GM18867 (cell line): ENCODE measurements around the gene DGUOK.

Experiments used
- ATAC-seq: cut with Tn5 transposase; IDR thresholded peaks from one replicate; pipeline ENCODE4 v1.9.1; 2021; ENCODE audit warnings: mild to moderate bottlenecking, moderate library complexity; ENCODE audit not compliant: unreplicated experiment

DGUOK gene

GRCh38 chr2:73976803-73977202, 50.1 kb downstream of the DGUOK start:
- ATAC-seq = no peak

- ATAC-seq = no peak
Measured at GRCh38 chr2:73977466-73977865, 50.8 kb downstream of the DGUOK start.

- ATAC-seq = no peak
Measured at GRCh38 chr2:73979021-73979420, 52.3 kb downstream of the DGUOK start.

- no peak for ATAC-seq
Measured at GRCh38 chr2:73979686-73980085, 53.0 kb downstream of the DGUOK start.

- no peak for ATAC-seq
Measured at GRCh38 chr2:73980566-73980965, 53.9 kb downstream of the DGUOK start.

- ATAC-seq = peak; percentile 38
Measured at GRCh38 chr2:73981081-73982001, 54.7 kb downstream of the DGUOK start.

- no peak for ATAC-seq
Measured at GRCh38 chr2:73982140-73982617, 55.5 kb downstream of the DGUOK start.

- ATAC-seq = no peak
Measured at GRCh38 chr2:73983322-73984202, 56.9 kb downstream of the DGUOK start.

- peak; percentile 50 for ATAC-seq
Measured at GRCh38 chr2:73984203-73984921, 57.7 kb downstream of the DGUOK start, which contains the start of gene TET3. Gene TET3, plus strand, starts transcription at chr2:73984910. Its CDS starts 1,494 bp downstream, at chr2:73986404.

GRCh38 chr2:73984922-73985307, 58.2 kb downstream of the DGUOK start:
- ATAC-seq = peak; percentile 18

- peak; percentile 19 for ATAC-seq
Measured at GRCh38 chr2:73985308-73986084, 58.8 kb downstream of the DGUOK start.

GRCh38 chr2:73986085-73986681, 59.5 kb downstream of the DGUOK start:
- no peak for ATAC-seq

- ATAC-seq = no peak
Measured at GRCh38 chr2:73987109-73987947, 60.6 kb downstream of the DGUOK start.

GRCh38 chr2:73987948-73988700, 61.4 kb downstream of the DGUOK start:
- no peak for ATAC-seq

- ATAC-seq = no peak
Measured at GRCh38 chr2:73989972-73990371, 63.3 kb downstream of the DGUOK start.

GRCh38 chr2:73990531-73990930, 63.9 kb downstream of the DGUOK start:
- ATAC-seq = no peak

- no peak for ATAC-seq
Measured at GRCh38 chr2:73992036-73992435, 65.4 kb downstream of the DGUOK start.

GRCh38 chr2:73993376-73993775, 66.7 kb downstream of the DGUOK start:
- ATAC-seq = no peak
